ENCODE results near the gene EN1.

- no peak for TF ChIP-seq CTCF (IDR thresholded peaks at IDR 0.05)
- TF ChIP-seq ZFX (IDR thresholded peaks at IDR 0.05; ENCODE audit: borderline replicate concordance) = no peak
Measured at GRCh38 chr2:118807668-118808428, 39.6 kb downstream of the EN1 start.

Data from 22Rv1 (cell line).